Measurements from ENCODE around the gene FAM9C.

- no peak for TF ChIP-seq CTCF (conservative IDR thresholded peaks at IDR 0.05 in 1 of 2, IDR thresholded peaks at IDR 0.05 in 1 of 2; ENCODE audit: low read depth in 1 of 2, low read length in 2 of 2)
- TF ChIP-seq EZH2 (IDR thresholded peaks at IDR 0.05; ENCODE audit: low read length, missing control alignments), result no peak
These were observed 43.3 kb downstream of the FAM9C start for GRCh38 chrX:13001097-13001496.

Measured in fibroblast of lung (primary cell).